GM18502 (cell line): ENCODE measurements around the gene CPNE8.

ENCODE experiments used
- ATAC-seq: cut with Tn5 transposase; IDR thresholded peaks from one replicate; pipeline ENCODE4 v1.9.1; 2021; ENCODE audit warnings: mild to moderate bottlenecking; ENCODE audit not compliant: unreplicated experiment, poor library complexity

Gene CPNE8

GRCh38 chr12:38905480-38906351, at the start of gene CPNE8:
CPNE8 (minus strand) TSS chr12:38905591; CDS start chr12:38905534, 57 bp downstream.
- peak; percentile 55 for ATAC-seq

GRCh38 chr12:38954238-38954873, 49.0 kb upstream of the CPNE8 start:
- ATAC-seq, result no peak

GRCh38 chr12:38949363-38949762, 44.0 kb upstream of the CPNE8 start:
- ATAC-seq, result no peak

- ATAC-seq, result no peak
Measured at GRCh38 chr12:38934686-38935085, 29.3 kb upstream of the CPNE8 start.

- ATAC-seq, result no peak
Measured at GRCh38 chr12:38934078-38934584, 28.7 kb upstream of the CPNE8 start.

- ATAC-seq, result no peak
Measured at GRCh38 chr12:38932320-38932719, 26.9 kb upstream of the CPNE8 start.

- no peak for ATAC-seq
Measured at GRCh38 chr12:38931461-38931860, 26.1 kb upstream of the CPNE8 start.

GRCh38 chr12:38930990-38931389, 25.6 kb upstream of the CPNE8 start:
- ATAC-seq, result no peak

- ATAC-seq, result no peak
Measured at GRCh38 chr12:38926501-38926900, 21.1 kb upstream of the CPNE8 start.

GRCh38 chr12:38921025-38921677, 15.8 kb upstream of the CPNE8 start:
- peak; percentile 82 for ATAC-seq

GRCh38 chr12:38919191-38919590, 13.8 kb upstream of the CPNE8 start:
- ATAC-seq, result no peak

GRCh38 chr12:38915429-38916182, 10.2 kb upstream of the CPNE8 start:
- ATAC-seq, result no peak

GRCh38 chr12:38912116-38912515, 6.7 kb upstream of the CPNE8 start:
- ATAC-seq, result no peak

- no peak for ATAC-seq
Measured at GRCh38 chr12:38911611-38912010, 6.2 kb upstream of the CPNE8 start.

GRCh38 chr12:38907201-38907923, 2.0 kb upstream of the CPNE8 start:
- no peak for ATAC-seq

GRCh38 chr12:38906482-38907200, 1.2 kb upstream of the CPNE8 start:
- peak; percentile 72 for ATAC-seq

GRCh38 chr12:38904537-38905479, 583 bp downstream of the CPNE8 start:
- ATAC-seq, result peak; percentile 66

- no peak for ATAC-seq
Measured at GRCh38 chr12:38903596-38903995, 1.8 kb downstream of the CPNE8 start.
